NCI-H2029 (cell line): ENCODE results near the gene OR11L1.

ENCODE experiments used
- DNase-seq: peaks from one replicate; lab custom pipeline; 2025; lab: John Stamatoyannopoulos, UW

The OR11L1 gene

GRCh38 chr1:247841796-247842195, at the start of gene OR11L1:
OR11L1 (minus strand) TSS chr1:247841896; CDS start chr1:247841896, 0 bp downstream.
- no peak for DNase-seq

- DNase-seq: no peak
Measured at GRCh38 chr1:247884797-247885413, 43.2 kb upstream of the OR11L1 start.

- DNase-seq: no peak
Measured at GRCh38 chr1:247883346-247883745, 41.6 kb upstream of the OR11L1 start.

GRCh38 chr1:247865416-247865815, 23.7 kb upstream of the OR11L1 start:
- DNase-seq: no peak

- DNase-seq: no peak
Measured at GRCh38 chr1:247864644-247865043, 22.9 kb upstream of the OR11L1 start.

- DNase-seq: no peak
Measured at GRCh38 chr1:247862756-247863155, 21.1 kb upstream of the OR11L1 start.

- DNase-seq: no peak
Measured at GRCh38 chr1:247857985-247858619, 16.4 kb upstream of the OR11L1 start.

- no peak for DNase-seq
Measured at GRCh38 chr1:247857069-247857984, 15.6 kb upstream of the OR11L1 start, which contains the start of gene TRIM58. TRIM58 (plus strand) TSS chr1:247857187; CDS start chr1:247857247, 60 bp downstream.

- DNase-seq: no peak
Measured at GRCh38 chr1:247855911-247856310, 14.2 kb upstream of the OR11L1 start.

- DNase-seq: no peak
Measured at GRCh38 chr1:247854899-247855545, 13.3 kb upstream of the OR11L1 start.

GRCh38 chr1:247849616-247850015, 7.9 kb upstream of the OR11L1 start:
- DNase-seq: no peak

- no peak for DNase-seq
Measured at GRCh38 chr1:247848346-247848745, 6.7 kb upstream of the OR11L1 start.

- DNase-seq: no peak
Measured at GRCh38 chr1:247845693-247846017, 4.0 kb upstream of the OR11L1 start.

GRCh38 chr1:247845011-247845692, 3.5 kb upstream of the OR11L1 start:
- DNase-seq: no peak

GRCh38 chr1:247843411-247843810, 1.7 kb upstream of the OR11L1 start:
- DNase-seq: no peak

GRCh38 chr1:247840818-247841217, 878 bp downstream of the OR11L1 start:
- no peak for DNase-seq

- DNase-seq: no peak
Measured at GRCh38 chr1:247833601-247834000, 8.1 kb downstream of the OR11L1 start.

GRCh38 chr1:247829656-247830055, 12.0 kb downstream of the OR11L1 start:
- no peak for DNase-seq

GRCh38 chr1:247825362-247825761, 16.3 kb downstream of the OR11L1 start:
- DNase-seq: no peak

- DNase-seq: no peak
Measured at GRCh38 chr1:247824023-247824422, 17.7 kb downstream of the OR11L1 start, which contains the start of gene OR14A16. OR14A16 (minus strand) TSS chr1:247824119; CDS start chr1:247815729, 8,390 bp downstream.

GRCh38 chr1:247822060-247822459, 19.6 kb downstream of the OR11L1 start:
- no peak for DNase-seq

GRCh38 chr1:247812637-247813036, 29.1 kb downstream of the OR11L1 start:
- no peak for DNase-seq
